Fibroblast of villous mesenchyme (primary cell): ENCODE measurements around the gene MSTO1. TPM values are rescaled to one million over a fixed set of nuclear protein-coding genes. Genes with fewer than 3 reads are reported as not detected.
"Not testable (repeated sequence)": the region's sequence is repeated elsewhere in the genome, so short reads cannot be mapped to it uniquely, and the experiment has no call there.

Experiments used
- DNase-seq: peaks from one replicate; pipeline ENCODE4 v3.0.0-alpha.2; 2010; ENCODE audit warnings: low read depth
- H3K4me3 ChIP-seq: 2 replicates; pipeline ENCODE4 v1.5.1; 2011; ENCODE audit warnings: low read depth, mild to moderate bottlenecking, low read length
- small RNA-seq: library from RNA; depleted of rRNA; stranded (forward); fragments of <200 nt; gene quantifications from one replicate; pipeline ENCODE3, GENCODE V24; 2012
- total RNA-seq: library from RNA; depleted of rRNA; stranded (reverse); fragments of >200 nt; gene quantifications from 2 replicates; pipeline ENCODE4 v1.2.3, GENCODE V29; 2012
- TF ChIP-seq, protein P1 (sequence below): IDR thresholded peaks from 2 replicates; pipeline ENCODE4 v1.5.1; 2012; ENCODE audit warnings: low read depth, mild to moderate bottlenecking, low read length; ENCODE audit not compliant: insufficient read depth

MSTO1 gene
- total RNA-seq, 1 donor: 24.6 TPM

DNA sequence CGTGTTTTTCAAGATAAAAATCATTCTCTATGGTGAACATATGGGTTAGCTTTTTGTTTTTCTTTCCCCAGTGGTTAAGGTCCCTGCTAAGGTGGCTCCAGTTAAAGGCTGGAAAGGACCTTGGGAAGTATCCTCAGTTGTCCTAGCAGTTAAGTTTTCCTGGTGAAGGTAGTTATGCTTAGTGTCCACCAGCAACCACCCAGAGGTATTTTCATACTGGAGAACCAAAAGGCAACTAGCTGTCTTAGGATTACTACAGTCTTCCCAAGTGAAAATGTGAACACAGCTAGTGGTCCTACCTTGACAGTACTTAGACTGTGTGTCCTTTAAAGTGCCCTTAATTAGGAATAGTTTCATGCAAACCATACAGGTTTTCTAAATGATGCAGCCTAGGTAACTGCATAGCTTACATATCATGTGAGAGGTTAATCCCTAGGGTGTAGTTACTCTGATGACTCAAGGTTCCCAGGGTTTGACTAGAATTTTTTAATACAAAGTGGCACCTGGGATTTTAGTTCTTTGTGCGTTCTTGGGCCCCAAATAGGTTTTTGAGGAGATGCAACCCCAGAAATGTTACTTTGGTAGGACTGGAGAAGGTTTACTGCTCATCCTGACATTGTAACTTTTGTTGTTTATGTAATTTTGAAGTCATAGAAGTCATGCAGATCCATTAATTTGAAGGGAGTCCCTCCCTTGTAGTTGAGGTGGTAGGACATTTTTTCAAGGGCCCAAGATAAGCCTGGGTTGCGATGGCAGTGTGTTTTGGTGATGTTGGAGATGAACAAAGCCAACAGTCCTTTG lies 42.0 kb downstream of the MSTO1 start:
- no peak overlapping the region for H3K4me3 ChIP-seq
- no peak for DNase-seq
- TF ChIP-seq, protein P1, sequence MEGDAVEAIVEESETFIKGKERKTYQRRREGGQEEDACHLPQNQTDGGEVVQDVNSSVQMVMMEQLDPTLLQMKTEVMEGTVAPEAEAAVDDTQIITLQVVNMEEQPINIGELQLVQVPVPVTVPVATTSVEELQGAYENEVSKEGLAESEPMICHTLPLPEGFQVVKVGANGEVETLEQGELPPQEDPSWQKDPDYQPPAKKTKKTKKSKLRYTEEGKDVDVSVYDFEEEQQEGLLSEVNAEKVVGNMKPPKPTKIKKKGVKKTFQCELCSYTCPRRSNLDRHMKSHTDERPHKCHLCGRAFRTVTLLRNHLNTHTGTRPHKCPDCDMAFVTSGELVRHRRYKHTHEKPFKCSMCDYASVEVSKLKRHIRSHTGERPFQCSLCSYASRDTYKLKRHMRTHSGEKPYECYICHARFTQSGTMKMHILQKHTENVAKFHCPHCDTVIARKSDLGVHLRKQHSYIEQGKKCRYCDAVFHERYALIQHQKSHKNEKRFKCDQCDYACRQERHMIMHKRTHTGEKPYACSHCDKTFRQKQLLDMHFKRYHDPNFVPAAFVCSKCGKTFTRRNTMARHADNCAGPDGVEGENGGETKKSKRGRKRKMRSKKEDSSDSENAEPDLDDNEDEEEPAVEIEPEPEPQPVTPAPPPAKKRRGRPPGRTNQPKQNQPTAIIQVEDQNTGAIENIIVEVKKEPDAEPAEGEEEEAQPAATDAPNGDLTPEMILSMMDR: no peak

DNA sequence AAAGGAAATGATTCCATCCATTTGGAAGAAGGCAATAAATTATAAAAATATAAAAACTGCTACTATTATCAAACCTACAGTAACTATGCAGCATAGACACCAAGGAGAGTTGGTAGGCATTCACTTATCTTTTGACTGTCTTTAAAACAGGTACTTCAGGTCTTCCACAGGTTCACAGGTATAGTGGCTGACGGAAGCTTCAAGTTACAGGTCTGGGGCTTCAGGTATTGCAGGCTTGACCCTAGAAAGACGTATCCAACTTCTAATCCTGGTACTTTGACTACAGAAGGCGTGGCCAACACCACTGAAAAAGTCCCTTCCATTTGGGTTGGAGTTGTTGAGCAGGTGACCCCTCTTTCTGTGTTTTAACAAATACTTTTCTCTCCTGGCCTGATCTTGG lies 42.9 kb downstream of the MSTO1 start:
- no peak for DNase-seq
- TF ChIP-seq, protein P1: no peak

DNA sequence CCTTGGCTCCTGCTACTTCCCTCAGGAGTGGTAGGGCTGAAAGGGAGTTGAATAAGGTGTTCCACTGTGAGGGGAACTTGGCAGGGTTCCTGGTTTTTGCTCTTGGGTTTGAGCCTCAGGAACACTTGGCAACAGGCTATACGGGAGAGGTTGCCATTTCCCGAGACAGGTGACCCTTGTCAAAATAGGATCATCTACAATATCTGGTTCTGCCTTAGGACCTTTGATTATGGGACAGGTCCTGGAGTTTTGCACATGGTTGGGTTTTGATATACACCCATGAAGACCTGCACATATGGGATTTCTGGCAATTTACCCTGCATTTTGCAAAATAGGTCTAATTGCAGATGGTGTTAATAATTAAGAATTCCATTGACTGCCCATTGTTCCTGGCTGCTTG lies 47.4 kb downstream of the MSTO1 start:
- DNase-seq: no peak
- H3K4me3 ChIP-seq: no peak overlapping the region
- TF ChIP-seq, protein P1: no peak

More for the DNA sequence above, 42.9 kb downstream of the MSTO1 start:
- H3K4me3 ChIP-seq: no peak overlapping the region

DNA sequence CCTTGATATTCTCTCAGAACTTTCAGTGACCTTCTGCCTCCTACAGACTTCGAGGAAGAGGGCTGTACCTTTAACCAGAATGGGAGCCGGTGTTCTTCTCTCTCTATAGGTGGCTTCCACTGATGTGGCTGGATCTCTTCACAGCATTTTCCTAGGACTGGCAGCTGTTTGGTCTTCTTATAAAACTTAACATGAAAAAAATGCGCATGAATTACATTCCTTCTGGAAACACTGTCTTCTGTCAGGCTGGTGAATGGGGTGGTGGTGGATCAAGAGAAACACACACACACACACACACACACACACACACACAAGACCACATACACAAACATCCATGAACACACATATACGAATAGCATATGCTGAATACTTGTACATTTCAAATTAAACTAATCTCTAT lies 51.2 kb downstream of the MSTO1 start:
- H3K4me3 ChIP-seq, DNase-seq: not testable (repeated sequence)

Small RNAs within 50 kb of the gene (small RNA-seq; reads per million reads assigned to genes)
- gene AL353807.4: not detected

Other genes with a start within 250 kb of the MSTO1 start
- 34.1 and 43.2 TPM in 2 replicates for gene ASH1L, start 47.4 kb upstream of the MSTO1 start, total RNA-seq
- 54.1 and 55.7 TPM in 2 replicates for gene YY1AP1, start 78.6 kb downstream of the MSTO1 start, total RNA-seq
- gene DAP3, start 78.9 kb downstream of the MSTO1 start, total RNA-seq: 75.7 and 87.2 TPM in 2 replicates
- gene GON4L, start 247.0 kb downstream of the MSTO1 start, total RNA-seq: 35.8 and 42.7 TPM in 2 replicates
- gene SYT11, start 249.3 kb downstream of the MSTO1 start, total RNA-seq: 27.4 and 47.5 TPM in 2 replicates